GM19463 (cell line): ENCODE measurements around the gene NAT14.
"Not testable (repeated sequence)": the region's sequence is repeated elsewhere in the genome, so short reads cannot be mapped to it uniquely, and the experiment has no call there.

Source experiments
- ATAC-seq: cut with Tn5 transposase; IDR thresholded peaks from one replicate; pipeline ENCODE4 v1.9.1; 2021; ENCODE audit warnings: mild to moderate bottlenecking, moderate library complexity; ENCODE audit not compliant: unreplicated experiment

The NAT14 gene

DNA sequence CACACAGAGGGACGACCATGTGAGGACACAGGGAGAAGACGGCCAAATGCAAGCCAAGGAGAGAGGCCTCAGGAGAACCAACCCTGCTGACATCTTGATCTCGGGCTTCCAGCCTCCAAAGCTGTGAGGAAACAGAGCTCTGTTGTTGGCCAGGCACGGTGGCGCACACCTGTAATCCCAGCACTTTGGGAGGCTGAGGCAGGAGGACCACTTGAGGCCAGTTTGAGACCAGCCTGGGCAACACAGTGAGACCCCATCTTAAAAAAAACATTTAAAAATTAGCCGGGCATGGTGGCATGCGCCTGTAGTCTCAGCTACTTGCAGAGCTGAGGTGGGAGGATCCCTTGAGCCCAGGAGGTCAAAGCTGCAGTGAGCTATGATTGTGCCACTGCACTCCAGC, 49.3 kb downstream of the NAT14 start:
- not testable (repeated sequence) for ATAC-seq

- ATAC-seq = no peak
Measured at GRCh38 chr19:55535173-55535964, 50.4 kb downstream of the NAT14 start.

DNA sequence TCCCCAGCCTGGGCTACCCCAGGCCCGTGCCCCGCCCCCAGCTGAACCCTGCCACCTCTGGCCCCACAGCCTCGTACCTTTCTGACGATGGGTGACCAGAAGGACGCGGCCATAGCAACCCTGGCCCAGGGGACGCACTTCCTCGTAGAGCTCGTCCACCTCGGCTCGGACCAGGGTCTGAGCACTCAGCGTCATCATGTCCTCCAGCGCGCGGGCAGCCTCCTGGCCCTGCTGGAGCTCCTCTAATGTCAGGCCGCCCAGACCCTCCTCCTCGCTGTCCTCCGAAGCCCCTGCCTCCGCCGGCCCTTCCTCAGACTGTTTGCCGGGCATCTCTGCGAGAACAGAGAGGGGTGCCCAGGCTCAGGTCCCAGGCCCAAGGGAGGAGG, 51.0 kb downstream of the NAT14 start:
- ATAC-seq = no peak

- ATAC-seq = no peak
Measured at GRCh38 chr19:55536366-55536765, 51.4 kb downstream of the NAT14 start.
